ENCODE data around the gene MTA3. TPM values are rescaled to one million over a fixed set of nuclear protein-coding genes. Genes with fewer than 3 reads are reported as not detected.

The MTA3 gene
- total and polyA plus RNA-seq, 2 donors (not counting 3 experiments of a cell fraction or from before 2014, with no cell fraction given) = 36.3 to 53.3 TPM

DNA sequence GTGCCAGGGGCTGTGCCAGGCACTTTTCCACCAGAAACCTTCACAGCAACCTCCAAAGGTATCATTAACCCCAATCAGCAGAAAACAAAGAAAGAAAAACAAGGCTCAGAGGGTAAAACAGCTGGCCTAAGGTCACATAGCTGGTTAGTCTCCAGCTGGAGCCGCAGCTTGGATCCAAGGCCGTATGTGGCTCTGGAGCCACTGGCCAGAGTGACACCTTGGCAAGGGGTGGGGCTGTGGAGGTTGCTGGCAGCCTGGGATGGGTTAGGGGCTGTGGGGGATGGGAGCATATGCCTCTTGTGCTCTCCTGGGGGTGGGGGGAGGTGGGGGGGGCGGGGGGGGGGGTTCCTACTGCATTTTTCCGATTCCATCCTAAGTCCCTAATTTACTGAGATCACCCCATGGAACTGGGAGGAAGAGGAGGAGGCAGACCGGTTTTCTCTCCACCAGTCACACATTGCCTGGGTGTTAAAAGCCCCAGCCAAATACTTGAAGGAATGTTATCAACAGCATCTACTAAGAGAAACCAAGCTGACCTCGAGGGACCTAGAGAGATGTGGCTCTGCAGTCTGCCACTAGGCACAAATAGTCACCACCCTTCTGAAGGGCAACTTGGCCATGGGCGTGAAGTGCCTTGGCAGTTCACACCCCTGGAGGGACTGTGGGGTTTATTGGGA is 215.9 kb downstream of the MTA3 start:
- FAIRE-seq = no peak
- H3K36me3 ChIP-seq (ENCODE audit: control insufficient read depth in 2 of 2, extremely low read depth in 1 of 2, insufficient read depth in 2 of 2, low read length in 2 of 2) = no peaks in the 10 kb centered on the region
- dilution Hi-C loops (cut with MboI; ENCODE audit: extremely low pct_ligation_motif_present, low sequenced_read_pairs) = no loop called here

More for the DNA sequence above, 215.9 kb downstream of the MTA3 start:
- ChIA-PET POLR2A (no interaction called here), CTCF (interaction anchor here (1.0 kb wide), 1 partner anchor 13 kb away, joined by 3 read pairs; no protein-coding TSS in a partner anchor)
- TF ChIP-seq POLR2A (IDR thresholded peaks at IDR 0.05; ENCODE audit: low read depth, low read length) (no peak), MAX (IDR thresholded peaks at IDR 0.05; ENCODE audit: insufficient read depth, insufficient read length) (no peak), EZH2 (IDR thresholded peaks at IDR 0.05; ENCODE audit: borderline replicate concordance, low read depth, low read length, severe bottlenecking) (no peak)
- TF ChIP-seq, protein P1, sequence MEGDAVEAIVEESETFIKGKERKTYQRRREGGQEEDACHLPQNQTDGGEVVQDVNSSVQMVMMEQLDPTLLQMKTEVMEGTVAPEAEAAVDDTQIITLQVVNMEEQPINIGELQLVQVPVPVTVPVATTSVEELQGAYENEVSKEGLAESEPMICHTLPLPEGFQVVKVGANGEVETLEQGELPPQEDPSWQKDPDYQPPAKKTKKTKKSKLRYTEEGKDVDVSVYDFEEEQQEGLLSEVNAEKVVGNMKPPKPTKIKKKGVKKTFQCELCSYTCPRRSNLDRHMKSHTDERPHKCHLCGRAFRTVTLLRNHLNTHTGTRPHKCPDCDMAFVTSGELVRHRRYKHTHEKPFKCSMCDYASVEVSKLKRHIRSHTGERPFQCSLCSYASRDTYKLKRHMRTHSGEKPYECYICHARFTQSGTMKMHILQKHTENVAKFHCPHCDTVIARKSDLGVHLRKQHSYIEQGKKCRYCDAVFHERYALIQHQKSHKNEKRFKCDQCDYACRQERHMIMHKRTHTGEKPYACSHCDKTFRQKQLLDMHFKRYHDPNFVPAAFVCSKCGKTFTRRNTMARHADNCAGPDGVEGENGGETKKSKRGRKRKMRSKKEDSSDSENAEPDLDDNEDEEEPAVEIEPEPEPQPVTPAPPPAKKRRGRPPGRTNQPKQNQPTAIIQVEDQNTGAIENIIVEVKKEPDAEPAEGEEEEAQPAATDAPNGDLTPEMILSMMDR (IDR thresholded peaks at IDR 0.05; ENCODE audit: extremely low read depth in 1 of 2, insufficient read depth in 1 of 2, low read depth in 1 of 2, low read length in 2 of 2) = no peak
- no peaks in the 10 kb centered on the region for H3K9me1 ChIP-seq (replicated peaks; ENCODE audit: control insufficient read depth, extremely low read depth, insufficient read depth, low read length)
- no peak for DNase-seq (ENCODE audit: low read depth, low spot score)
- no peaks in the 10 kb centered on the region for H4K20me1 ChIP-seq (replicated peaks; ENCODE audit: control insufficient read depth, extremely low read depth, insufficient read depth, low read length)
- no peaks in the 10 kb centered on the region for H3K4me1 ChIP-seq (ENCODE audit: control insufficient read depth, extremely low read depth, insufficient read depth, low read length)
- H2AFZ ChIP-seq (ENCODE audit: low read depth, low read length) = no peak overlapping the region
- H3K9ac ChIP-seq (replicated peaks; ENCODE audit: extremely low read depth, insufficient read depth, low read length) = no peak overlapping the region
- H3K4me2 ChIP-seq (ENCODE audit: insufficient read depth, low read length) = no peak overlapping the region
- BruUV-seq (replicated peaks) = no TSS peak
- no peak overlapping the region for H3K27ac ChIP-seq (ENCODE audit: insufficient read depth, low read depth, low read length)
- intact Hi-C loops (cut with micrococcal nuclease) = no loop called here
- no peaks in the 10 kb centered on the region for H3K27me3 ChIP-seq (ENCODE audit: control insufficient read depth in 2 of 2, insufficient read depth in 2 of 2, low read length in 2 of 2)
- no peak overlapping the region for H3K4me3 ChIP-seq (replicated peaks in 1 of 3; ENCODE audit: insufficient read depth in 1 of 3, low read depth in 1 of 3, low read length in 3 of 3)
- no peaks in the 10 kb centered on the region for H3K79me2 ChIP-seq (ENCODE audit: control insufficient read depth, insufficient read depth, low read length)
- H3K9me3 ChIP-seq (replicated peaks; ENCODE audit: control insufficient read depth, insufficient read depth, low read length) = no peaks in the 10 kb centered on the region

Measured in endothelial cell of umbilical vein (primary cell).